HG03159 (cell line): Measurements from ENCODE around the gene VEGFD.
"Not testable (repeated sequence)": the region's sequence is repeated elsewhere in the genome, so short reads cannot be mapped to it uniquely, and the experiment has no call there.

Experiments used
- ATAC-seq: cut with Tn5 transposase; IDR thresholded peaks from one replicate; pipeline ENCODE4 v1.9.1; 2021; ENCODE audit warnings: mild to moderate bottlenecking, moderate library complexity; ENCODE audit not compliant: unreplicated experiment

Gene VEGFD

DNA sequence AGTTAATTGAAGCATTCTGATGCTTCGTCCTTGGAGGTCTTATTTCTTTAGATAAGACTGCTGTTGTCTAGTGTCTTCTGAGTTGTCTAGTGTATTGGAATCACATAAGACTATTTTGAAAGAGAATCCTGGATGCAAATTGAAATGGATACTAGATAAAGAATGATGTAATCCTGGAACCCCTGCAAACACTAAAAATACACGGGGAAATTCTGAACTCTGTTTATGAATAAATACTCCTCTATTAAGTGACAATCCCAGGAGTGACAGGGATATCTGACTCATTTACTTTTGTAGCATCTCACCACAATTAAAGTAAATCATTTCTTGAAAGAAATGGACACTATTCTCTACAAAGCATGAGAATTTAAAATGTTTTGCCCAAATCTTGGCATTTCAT is 69.7 kb downstream of the VEGFD start:
- ATAC-seq, result no peak

GRCh38 chrX:15311119-15311518 is 73.1 kb downstream of the VEGFD start:
- ATAC-seq, result no peak

- no peak for ATAC-seq
These were observed 74.1 kb downstream of the VEGFD start for GRCh38 chrX:15310117-15310516.

DNA sequence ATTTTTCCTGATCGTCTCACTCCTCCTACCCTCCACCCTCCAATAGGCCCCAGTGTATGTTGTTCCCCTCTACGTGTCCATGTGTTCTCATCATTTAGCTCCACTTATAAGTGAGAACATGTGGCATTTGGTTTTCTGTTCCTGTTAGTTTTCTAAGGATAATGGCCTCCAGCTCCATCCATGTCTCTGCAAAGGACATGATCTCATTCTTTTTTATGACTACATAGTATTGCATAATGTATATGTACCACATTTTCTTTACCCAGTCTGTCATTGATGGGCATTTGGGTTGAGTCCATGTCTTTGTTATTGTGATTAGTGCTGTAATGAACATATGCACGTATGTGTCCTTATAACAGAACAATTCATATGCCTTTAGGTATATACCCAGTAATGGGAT is 78.3 kb downstream of the VEGFD start:
- not testable (repeated sequence) for ATAC-seq

GRCh38 chrX:15301924-15302323 is 82.3 kb downstream of the VEGFD start:
- ATAC-seq, result no peak

GRCh38 chrX:15299941-15300851 is 84.0 kb downstream of the VEGFD start:
- ATAC-seq, result no peak

DNA sequence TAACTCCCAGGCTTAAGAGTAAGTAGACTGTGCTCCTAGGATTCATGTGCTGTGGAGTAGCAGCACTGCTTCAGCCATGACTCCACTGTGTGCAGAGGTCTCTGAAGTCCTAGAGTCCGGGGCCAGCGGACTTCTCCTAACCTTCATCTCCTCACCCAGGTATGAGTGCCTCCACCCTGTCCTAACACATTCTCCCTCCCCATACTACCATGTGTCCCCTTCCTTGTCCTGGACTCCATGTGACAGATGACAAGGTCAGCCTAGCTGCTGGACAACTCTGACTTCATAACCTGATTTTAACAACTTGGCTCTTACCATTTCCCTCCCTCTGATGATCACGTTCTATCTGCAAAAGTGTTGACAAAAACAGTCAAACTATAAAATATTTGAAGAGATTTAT is 85.4 kb downstream of the VEGFD start:
- no peak for ATAC-seq

DNA sequence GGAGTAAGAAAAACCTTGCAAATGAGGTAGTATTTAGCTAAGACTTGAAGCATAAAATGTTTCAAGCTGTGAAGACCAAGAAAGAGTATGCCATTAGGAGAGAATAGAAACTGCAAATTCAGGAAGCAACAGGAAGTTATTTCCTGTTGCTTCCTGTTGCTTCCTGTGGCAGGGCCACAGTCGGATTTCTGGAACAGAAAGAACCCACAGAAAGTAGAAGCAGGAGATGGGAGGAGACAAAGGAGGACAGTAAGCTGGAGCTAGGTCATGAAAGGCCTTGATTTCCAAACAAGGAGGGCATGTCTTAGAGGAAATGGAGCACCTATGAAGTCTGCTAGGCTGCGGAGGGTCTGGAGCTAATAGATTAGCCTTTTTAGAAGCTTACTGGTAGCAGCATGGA is 86.0 kb downstream of the VEGFD start:
- no peak for ATAC-seq
